GM19023 (cell line): Measurements from ENCODE around the gene WBP4.
"Not testable (repeated sequence)": the region's sequence is repeated elsewhere in the genome, so short reads cannot be mapped to it uniquely, and the experiment has no call there.

Source experiments
- ATAC-seq: cut with Tn5 transposase; IDR thresholded peaks from one replicate; pipeline ENCODE4 v1.9.1; 2021; ENCODE audit warnings: mild to moderate bottlenecking, moderate library complexity; ENCODE audit not compliant: unreplicated experiment

WBP4 gene

DNA sequence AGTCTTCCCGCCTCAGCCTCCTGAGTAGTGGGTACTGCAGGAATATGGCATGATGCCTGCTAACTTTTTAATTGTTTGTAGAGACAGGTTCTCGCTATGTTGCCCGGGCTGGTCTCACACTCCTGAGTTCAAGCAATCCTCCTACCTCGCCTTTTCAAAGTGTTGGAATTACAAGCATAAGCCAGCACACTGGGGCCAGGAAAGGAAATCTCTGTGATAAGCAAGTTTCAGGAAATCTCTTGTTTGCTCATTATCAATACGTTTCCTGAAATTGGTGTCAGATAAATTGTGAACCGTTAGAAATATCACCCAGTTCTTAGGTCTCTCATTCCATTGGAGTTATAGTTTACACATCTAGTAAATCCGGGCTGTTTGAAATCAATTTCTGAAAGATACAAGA, 14.2 kb downstream of the WBP4 start:
- ATAC-seq = no peak

DNA sequence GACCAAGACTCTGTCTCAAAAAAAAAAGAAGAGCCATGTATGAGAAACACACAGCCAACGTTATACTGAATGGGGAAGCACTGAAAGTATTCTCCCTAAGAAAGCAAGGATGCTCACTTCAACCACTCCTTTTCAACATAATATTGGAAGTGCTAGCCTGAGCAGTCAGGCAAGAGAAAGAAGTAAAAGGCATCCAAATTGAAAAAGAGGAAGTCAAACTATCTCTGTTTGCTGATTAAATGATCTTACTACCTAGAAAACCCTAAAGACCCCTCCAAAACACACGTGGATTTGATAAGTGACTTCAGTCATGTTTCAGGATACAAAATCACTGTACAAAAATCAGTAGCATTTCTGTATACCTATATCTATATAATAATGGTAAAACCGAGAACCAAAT, 16.2 kb downstream of the WBP4 start:
- no peak for ATAC-seq

DNA sequence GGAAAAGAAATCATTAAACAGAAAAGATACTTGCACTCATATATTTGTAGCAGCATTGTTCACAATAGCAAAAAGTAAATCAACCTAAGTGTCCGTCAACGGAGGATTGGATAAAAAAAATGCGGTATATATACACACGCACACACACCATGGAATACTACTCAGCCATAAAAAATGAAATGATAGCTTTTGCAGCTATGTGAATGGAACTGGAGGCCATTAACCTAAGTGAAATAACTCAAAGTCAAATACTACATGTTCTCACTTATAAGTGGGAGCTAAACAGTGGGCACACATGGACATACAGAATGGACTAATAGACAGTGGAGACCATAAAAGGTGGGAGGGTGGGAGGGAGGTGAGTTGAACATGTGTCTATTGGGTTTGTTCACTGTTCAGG, 18.4 kb downstream of the WBP4 start:
- no peak for ATAC-seq

DNA sequence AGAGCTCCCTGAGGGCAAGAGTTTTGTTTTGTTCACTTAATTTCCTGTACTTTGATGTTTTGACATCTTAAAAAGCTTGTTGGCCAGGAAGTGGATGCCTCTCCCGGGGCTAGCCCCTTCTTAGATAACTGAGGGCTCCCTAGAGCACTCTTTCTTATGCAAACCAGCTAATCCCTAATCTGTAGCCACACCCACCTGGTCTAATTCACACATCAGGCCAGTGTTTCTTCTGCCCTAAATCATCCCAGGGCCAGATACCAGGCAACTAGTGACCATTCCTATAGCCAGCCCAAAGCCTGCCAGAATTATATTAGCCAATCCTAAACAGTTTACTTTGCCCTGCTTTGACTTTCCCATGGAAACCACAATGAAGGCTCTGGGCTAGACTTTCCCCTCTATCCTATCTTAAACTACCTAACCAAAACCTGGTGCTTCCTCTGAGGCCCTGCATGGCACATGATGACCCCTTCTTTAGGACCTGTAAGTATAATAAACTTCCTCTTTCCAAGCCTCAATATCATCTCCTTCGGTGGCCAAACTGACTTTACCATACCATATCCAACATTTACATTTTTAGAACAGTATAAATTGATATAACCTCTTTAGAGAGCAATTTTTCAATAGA, 24.8 kb downstream of the WBP4 start:
- no peak for ATAC-seq

DNA sequence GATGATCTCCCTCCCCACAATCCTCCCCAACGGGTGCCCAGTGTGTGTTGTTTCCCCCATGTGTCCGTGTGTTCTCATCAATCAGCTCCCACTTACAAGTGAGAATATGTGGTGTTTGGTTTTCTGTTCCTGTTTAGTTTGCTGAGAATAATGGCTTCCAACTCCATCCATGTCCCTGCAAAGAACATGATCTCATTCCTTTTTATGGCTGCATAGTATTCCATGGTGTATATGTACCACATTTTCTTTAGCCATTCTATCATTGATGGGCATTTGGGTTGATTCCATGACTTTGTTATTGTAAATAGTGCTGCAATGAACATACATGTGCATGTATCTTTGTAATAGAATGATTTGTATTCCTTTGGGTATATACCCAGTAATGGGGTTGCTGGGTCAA, 34.4 kb downstream of the WBP4 start:
- ATAC-seq = not testable (repeated sequence)

DNA sequence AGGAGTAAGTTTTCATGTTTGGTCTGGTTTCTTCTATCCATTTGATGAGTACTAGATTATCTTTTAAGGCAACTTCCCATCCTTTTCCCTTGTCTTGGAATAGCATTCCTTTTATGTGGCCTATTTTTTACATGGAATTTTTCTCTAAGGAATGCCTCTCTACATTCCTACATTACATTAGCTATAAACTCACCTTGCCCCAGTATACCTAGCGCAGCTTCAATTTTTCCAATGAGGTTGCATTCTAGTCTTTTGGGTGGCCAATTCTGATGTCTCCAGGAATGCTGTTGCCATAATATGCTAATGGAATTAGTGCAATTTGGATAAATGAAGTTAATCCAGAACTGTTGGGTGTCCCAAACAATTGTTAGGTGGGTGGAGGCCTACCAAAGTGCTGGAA, 37.5 kb downstream of the WBP4 start:
- ATAC-seq = no peak

DNA sequence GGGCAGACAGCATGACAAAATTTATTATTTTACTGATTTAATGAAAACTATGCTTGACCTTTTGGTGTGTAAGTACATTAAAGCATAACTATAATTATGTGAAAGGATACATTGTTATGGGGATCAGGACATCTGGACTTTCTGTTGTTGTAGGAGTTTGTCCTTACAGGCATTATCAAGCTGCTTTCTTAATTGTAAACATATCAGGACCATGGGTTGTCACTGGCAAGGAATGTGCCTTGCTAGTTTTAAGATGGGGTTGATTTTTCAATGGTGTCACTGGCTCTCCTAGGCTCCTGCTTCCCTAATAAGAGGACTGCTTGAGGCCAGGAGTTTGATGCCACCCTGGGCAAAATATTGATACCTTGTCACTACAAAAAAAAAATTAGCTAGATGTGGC, 38.7 kb downstream of the WBP4 start:
- no peak for ATAC-seq

DNA sequence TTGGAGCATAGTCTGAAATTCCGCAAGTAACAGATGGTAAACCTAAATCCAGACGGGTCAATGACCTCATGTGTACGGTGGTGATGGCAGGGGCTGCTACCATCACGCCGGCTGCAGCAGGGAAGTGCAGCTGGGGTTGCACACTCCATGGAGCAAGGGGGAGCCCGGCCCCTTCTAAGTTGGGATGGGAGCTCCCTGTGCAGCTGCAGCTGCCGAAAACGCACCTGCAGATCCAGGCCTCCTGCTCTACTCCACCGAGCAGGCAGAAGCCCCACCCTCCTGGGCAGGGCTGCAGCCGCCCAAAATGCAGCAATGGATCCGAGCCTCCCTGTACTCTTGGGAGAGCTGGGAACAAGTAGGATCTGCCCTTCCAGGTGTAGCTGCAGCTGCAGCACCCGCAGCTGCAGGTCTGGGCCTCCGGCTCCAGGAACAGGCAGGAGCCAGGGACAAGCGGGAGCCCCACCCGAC, 45.8 kb downstream of the WBP4 start:
- no peak for ATAC-seq

DNA sequence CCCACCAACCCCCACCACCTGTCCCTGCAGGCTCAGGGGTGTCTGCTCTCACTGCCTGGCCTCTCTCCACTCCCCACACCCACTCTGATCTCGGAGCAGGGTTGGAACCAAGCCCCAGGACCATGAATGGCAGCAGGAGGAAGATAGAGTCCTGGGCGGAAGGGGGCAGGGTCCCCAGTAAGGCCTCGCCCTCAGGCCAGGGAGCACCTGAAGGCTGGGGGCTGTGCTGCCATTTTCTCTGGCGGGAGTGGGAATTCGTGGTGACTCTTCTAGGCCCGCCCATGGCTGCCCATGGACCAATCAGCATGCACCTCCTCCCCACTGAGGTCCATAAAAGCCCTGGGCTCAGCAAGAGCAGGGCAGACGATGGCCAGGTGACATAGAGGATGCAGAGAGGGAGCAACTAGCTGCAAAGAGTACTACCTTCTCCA, 46.3 kb downstream of the WBP4 start:
- no peak for ATAC-seq

DNA sequence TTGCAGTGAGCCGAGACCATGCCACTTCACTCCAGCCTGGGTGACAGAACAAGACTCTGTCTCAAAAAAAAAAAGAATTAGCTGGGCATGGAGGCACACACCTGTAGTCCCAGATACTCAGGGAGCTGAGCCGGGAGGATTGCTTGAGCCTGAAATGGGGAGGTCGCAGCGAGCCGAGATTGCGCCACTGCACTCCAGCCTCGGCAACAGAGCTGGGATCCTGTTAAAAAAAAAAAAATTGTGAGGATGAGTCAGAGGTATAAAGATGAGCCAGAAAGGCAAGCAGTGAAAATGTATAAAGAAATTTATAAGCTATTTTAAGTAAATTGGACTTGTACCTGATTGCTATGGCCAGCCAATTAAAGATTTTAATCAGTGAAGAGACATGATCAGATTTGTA, 50.1 kb downstream of the WBP4 start:
- ATAC-seq = no peak

DNA sequence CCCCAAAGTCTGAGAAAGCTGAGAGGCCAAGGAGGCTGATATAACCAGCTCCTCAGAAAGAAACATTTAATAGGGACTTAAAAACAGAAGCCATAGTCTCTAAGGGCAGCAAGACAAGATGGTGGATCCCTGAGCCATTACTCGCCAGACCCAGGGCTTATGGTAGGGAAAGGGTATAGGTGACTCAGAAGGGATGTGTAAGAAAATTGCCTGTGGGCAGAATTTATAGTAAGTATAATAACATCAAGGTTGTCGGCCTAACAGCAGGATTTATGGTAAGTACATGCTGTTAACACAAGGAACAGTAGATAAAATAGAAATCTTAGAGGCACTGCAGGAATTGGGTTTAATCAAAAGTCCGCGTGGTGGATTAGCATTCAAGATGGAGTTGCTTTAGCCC, 56.6 kb downstream of the WBP4 start:
- no peak for ATAC-seq

DNA sequence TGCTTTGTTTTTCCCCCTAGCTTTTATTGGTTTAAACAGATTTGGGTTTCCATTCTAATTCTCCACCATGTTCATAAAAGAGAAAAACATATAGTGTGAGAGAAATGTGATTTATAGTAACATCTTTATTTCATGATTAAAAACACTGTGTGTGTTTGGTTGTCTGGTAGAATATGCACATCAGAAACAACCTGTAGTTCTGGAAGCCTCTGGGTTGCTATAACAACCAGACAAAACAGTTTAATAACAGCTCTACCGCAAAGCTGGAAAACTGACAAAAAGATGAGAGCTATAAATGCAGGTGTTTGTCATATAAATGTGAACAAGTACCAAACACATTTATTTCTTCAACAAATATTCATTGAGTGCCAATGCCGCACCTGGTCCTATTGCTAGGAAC, 61.5 kb downstream of the WBP4 start:
- ATAC-seq = no peak

DNA sequence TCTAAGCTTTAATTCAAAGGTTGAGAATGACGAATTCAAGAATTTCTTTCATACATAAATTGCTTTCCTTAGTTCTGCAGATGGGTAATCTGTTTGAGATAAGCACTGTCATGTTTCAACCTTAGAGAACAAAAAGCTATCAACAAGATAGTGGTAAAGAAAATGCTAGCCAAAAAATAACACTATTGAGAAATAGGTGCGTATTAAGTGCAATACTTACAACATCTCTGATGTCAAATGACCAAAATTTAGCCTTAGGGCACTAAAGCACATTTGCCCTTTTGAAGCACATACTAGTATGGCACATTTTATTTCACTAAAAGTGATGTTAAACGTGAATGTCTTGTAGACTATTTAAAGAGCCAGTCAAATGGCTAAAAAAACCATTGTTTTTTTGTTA, 66.4 kb downstream of the WBP4 start:
- no peak for ATAC-seq

DNA sequence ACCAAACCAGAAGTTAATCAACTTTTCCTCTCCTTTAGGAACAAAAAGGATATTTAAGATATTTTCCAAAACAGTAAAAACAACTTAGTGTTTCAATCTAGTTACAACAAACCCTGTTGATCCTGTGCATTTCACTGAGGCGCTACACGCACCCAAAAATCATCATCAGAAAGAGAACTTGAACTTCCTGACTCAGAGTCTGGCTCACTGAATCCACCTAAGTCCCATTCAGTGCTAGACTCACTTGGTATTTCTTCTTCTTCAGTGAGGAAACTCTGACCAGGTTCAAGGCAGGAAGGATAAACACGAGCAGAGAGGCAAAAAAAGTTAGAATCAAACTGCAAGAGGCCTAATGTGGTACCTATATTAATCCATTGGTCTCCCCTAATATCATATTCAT, 69.0 kb downstream of the WBP4 start:
- ATAC-seq = no peak

DNA sequence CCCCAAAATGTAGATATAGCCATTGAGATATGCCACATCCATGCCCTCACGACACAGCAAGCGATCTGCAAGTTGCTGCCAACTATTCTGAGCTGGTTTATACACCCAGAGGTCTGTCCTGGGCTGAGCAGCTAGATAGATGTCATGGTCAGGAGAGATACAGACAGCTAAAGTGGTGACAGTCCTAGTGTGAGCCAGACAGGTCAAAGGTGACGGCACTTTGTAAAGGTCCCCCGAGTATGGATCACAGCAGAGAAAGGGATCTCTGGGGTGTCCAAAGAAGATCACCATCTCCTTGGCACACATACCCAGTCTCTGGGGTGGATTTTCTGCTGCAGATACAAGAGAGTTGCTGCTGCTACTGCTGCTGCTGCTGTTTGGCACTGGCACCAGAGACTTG, 69.9 kb downstream of the WBP4 start:
- not testable (repeated sequence) for ATAC-seq

DNA sequence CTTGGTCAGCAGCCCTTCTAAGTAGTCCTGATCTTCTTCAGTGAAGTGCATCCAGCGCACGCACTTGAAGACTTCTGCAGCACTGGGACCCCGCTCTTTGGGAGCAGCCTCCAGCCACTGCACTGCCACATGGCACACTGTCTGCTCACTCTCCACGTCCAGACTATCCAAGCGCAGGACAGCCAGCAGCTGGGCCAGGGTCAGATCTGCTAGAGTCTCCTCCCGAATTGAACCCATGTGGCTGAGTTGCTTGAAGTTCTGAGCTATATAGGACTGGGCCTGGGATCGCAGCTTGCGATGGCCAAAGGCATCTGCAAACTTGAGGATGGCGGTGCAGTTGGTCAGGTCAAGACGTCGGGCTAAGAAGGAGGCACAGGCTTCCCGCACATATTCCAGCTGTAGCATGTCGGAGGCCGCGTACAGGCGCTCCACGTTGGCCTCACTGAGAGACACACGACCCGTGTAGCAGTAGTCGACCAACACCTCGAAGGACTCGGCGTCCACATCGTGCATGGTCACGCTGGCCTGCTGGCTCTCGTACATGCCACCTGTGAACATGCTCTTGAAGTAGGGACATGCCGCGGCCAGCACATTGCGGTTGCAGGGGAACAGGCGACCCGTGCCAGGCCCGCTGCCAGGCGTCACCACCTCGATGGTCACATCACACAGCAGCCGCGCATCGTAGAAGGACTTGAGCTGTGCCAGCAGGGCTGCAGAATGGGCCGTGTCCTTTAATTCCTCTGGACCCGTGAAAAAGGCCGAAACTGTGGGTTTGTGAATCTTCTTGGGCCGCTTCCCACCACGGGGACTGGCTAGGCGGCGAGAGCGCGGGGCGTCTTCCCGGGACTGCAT, 70.6 kb downstream of the WBP4 start:
- peak; percentile 24 for ATAC-seq

DNA sequence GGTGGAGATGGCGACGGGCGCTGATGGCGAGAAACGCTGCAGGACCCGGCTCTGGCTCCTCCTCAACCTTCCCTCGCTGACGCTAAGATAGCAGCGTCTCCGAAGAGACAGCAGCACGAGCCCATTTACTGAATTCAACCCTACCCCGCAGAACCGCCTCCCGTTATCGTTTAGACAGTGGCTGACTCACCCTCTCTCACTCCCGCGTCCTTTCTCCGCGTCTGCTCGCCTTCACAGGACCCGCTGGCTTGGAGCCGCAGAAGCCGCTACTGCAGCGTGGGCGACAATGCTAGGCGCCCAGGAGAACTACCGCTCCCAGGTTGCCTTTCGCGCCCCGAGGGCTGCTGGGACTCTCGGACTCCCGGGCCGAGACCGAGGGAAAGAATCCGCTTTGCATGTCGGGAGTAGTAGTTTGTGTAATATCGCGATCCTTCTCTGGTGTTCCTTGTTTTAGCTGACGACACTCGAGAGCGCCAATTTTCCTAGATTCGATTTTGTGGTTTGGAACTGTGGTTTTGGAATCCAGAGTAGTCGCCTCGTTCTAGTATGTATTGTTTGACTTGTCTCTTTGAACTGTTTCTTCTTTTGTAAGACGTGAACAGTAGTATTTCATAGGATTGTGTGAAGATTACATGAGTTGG, 71.3 kb downstream of the WBP4 start, which contains the start of gene KBTBD6:
TSS of gene KBTBD6 (minus strand) at position 291 of the 641 bp plus-strand sequence. CDS start 291 bp downstream, outside the sequence.
- peak; percentile 98 for ATAC-seq
